GM19351 (cell line): ENCODE results near the gene GMDS.

ENCODE experiments used
- ATAC-seq: cut with Tn5 transposase; IDR thresholded peaks from one replicate; pipeline ENCODE4 v1.9.1; 2021; ENCODE audit warnings: mild to moderate bottlenecking, moderate library complexity; ENCODE audit not compliant: unreplicated experiment

The GMDS gene

GRCh38 chr6:2242311-2242710 is 3.1 kb downstream of the GMDS start:
- no peak for ATAC-seq

- no peak for ATAC-seq
These were observed 4.4 kb downstream of the GMDS start for GRCh38 chr6:2240961-2241360.

- no peak for ATAC-seq
These were observed 8.4 kb downstream of the GMDS start for GRCh38 chr6:2237001-2237400.

GRCh38 chr6:2235777-2236495 is 9.5 kb downstream of the GMDS start:
- ATAC-seq: no peak

GRCh38 chr6:2232445-2232844 is 13.0 kb downstream of the GMDS start:
- ATAC-seq: no peak

- no peak for ATAC-seq
These were observed 14.0 kb downstream of the GMDS start for GRCh38 chr6:2231438-2231837.

- peak; percentile 59 for ATAC-seq
These were observed 14.6 kb downstream of the GMDS start for GRCh38 chr6:2230659-2231277.

- no peak for ATAC-seq
These were observed 15.7 kb downstream of the GMDS start for GRCh38 chr6:2229742-2230141.

GRCh38 chr6:2229039-2229438 is 16.4 kb downstream of the GMDS start:
- ATAC-seq: no peak

- ATAC-seq: no peak
These were observed 17.0 kb downstream of the GMDS start for GRCh38 chr6:2228392-2228791.

GRCh38 chr6:2226775-2227174 is 18.6 kb downstream of the GMDS start:
- ATAC-seq: no peak

- ATAC-seq: no peak
These were observed 19.7 kb downstream of the GMDS start for GRCh38 chr6:2225422-2226392.

- ATAC-seq: no peak
These were observed 20.5 kb downstream of the GMDS start for GRCh38 chr6:2224847-2225382.

GRCh38 chr6:2222275-2222842 is 23.0 kb downstream of the GMDS start:
- no peak for ATAC-seq

- no peak for ATAC-seq
These were observed 23.6 kb downstream of the GMDS start for GRCh38 chr6:2221726-2222274.

- no peak for ATAC-seq
These were observed 25.3 kb downstream of the GMDS start for GRCh38 chr6:2220154-2220553.

GRCh38 chr6:2218866-2219265 is 26.5 kb downstream of the GMDS start:
- ATAC-seq: no peak

- ATAC-seq: no peak
These were observed 28.5 kb downstream of the GMDS start for GRCh38 chr6:2216794-2217383.

- no peak for ATAC-seq
These were observed 30.1 kb downstream of the GMDS start for GRCh38 chr6:2215342-2215741.

GRCh38 chr6:2213086-2213485 is 32.3 kb downstream of the GMDS start:
- ATAC-seq: no peak
